GM23338 (cell line): Measurements from ENCODE around the gene SHISA9.

Experiments
- CREB1 ChIP-seq: fragments of 250-450 bp; sonication (Bioruptor Pico); IDR thresholded peaks from 2 replicates; pipeline ENCODE4 v1.5.0; 2020; ENCODE audit warnings: low read depth, mild to moderate bottlenecking, moderate library complexity
- EZH2 ChIP-seq: fragments of 200-600 bp; sonication (generic); IDR thresholded peaks from one replicate; pipeline ENCODE4 v1.8.0; 2017; ENCODE audit warnings: antibody characterized with exemption, mild to moderate bottlenecking, low read depth; ENCODE audit not compliant: unreplicated experiment
- EZH2phosphoT487 ChIP-seq: fragments of 200-600 bp; sonication (generic); IDR thresholded peaks from one replicate; pipeline ENCODE4 v1.8.1; 2018; ENCODE audit warnings: antibody characterized with exemption; ENCODE audit not compliant: unreplicated experiment
- NANOG ChIP-seq: IDR thresholded peaks from 2 replicates; pipeline ENCODE4 v1.6.1; 2016; ENCODE audit warnings: antibody characterized with exemption, borderline replicate concordance
- POLR2AphosphoS5 ChIP-seq: IDR thresholded peaks from 2 replicates; pipeline ENCODE4 v1.6.1; 2016; ENCODE audit warnings: antibody characterized with exemption, low read depth
- ZNF331 ChIP-seq: fragments of 250-450 bp; sonication (Bioruptor Pico); IDR thresholded peaks from 2 replicates; pipeline ENCODE4 v1.5.0; 2020; ENCODE audit warnings: low read depth, mild to moderate bottlenecking, moderate library complexity
- TF ChIP-seq, protein P1 (sequence below), 2 experiments: fragments of 200-600 bp in 1 of 2; sonication (generic) in 1 of 2; conservative IDR thresholded peaks; 2 replicates each; pipeline versions ENCODE4 v1.5.1 to v1.6.1; 2016 to 2017; ENCODE audit warnings: antibody characterized with exemption in 2 of 2, low read depth in 2 of 2, mild to moderate bottlenecking in 2 of 2, moderate library complexity in 1 of 2
- TF ChIP-seq, protein P2 (sequence below): IDR thresholded peaks from one replicate; pipeline ENCODE4 v1.6.1; 2018; ENCODE audit warnings: antibody characterized with exemption; ENCODE audit not compliant: unreplicated experiment

GRCh38 chr16:13148294-13148693 is 246.9 kb downstream of the SHISA9 start:
- TF ChIP-seq, protein P1, sequence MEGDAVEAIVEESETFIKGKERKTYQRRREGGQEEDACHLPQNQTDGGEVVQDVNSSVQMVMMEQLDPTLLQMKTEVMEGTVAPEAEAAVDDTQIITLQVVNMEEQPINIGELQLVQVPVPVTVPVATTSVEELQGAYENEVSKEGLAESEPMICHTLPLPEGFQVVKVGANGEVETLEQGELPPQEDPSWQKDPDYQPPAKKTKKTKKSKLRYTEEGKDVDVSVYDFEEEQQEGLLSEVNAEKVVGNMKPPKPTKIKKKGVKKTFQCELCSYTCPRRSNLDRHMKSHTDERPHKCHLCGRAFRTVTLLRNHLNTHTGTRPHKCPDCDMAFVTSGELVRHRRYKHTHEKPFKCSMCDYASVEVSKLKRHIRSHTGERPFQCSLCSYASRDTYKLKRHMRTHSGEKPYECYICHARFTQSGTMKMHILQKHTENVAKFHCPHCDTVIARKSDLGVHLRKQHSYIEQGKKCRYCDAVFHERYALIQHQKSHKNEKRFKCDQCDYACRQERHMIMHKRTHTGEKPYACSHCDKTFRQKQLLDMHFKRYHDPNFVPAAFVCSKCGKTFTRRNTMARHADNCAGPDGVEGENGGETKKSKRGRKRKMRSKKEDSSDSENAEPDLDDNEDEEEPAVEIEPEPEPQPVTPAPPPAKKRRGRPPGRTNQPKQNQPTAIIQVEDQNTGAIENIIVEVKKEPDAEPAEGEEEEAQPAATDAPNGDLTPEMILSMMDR (conservative IDR thresholded peaks at IDR 0.05; ENCODE audit: low read depth in 2 of 2), result no peak
- no peak for TF ChIP-seq EZH2
- TF ChIP-seq EZH2phosphoT487, result no peak
- TF ChIP-seq CREB1, result no peak
- no peak for TF ChIP-seq ZNF331 (CRISPR knock-in tag)
- no peak for TF ChIP-seq POLR2AphosphoS5
- no peak for TF ChIP-seq NANOG
- TF ChIP-seq, protein P2, sequence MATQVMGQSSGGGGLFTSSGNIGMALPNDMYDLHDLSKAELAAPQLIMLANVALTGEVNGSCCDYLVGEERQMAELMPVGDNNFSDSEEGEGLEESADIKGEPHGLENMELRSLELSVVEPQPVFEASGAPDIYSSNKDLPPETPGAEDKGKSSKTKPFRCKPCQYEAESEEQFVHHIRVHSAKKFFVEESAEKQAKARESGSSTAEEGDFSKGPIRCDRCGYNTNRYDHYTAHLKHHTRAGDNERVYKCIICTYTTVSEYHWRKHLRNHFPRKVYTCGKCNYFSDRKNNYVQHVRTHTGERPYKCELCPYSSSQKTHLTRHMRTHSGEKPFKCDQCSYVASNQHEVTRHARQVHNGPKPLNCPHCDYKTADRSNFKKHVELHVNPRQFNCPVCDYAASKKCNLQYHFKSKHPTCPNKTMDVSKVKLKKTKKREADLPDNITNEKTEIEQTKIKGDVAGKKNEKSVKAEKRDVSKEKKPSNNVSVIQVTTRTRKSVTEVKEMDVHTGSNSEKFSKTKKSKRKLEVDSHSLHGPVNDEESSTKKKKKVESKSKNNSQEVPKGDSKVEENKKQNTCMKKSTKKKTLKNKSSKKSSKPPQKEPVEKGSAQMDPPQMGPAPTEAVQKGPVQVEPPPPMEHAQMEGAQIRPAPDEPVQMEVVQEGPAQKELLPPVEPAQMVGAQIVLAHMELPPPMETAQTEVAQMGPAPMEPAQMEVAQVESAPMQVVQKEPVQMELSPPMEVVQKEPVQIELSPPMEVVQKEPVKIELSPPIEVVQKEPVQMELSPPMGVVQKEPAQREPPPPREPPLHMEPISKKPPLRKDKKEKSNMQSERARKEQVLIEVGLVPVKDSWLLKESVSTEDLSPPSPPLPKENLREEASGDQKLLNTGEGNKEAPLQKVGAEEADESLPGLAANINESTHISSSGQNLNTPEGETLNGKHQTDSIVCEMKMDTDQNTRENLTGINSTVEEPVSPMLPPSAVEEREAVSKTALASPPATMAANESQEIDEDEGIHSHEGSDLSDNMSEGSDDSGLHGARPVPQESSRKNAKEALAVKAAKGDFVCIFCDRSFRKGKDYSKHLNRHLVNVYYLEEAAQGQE, result no peak
